Measurements from ENCODE around the gene PTTG1IP. TPM values are rescaled to one million over a fixed set of nuclear protein-coding genes. Genes with fewer than 3 reads are reported as not detected.

The PTTG1IP gene
- total RNA-seq, 2 experiments from 2014 or later, result 46.0 to 49.9 TPM

- H3K4me3 Mint-ChIP-seq, result no peak overlapping the region
- CTCF ChIA-PET, result interaction anchor here (1.0 to 10.5 kb wide), 4 partner anchors 12 to 230 kb away, joined by 3 to 128 read pairs (median 36); no protein-coding TSS in a partner anchor
- ATAC-seq, result no peak
- no peak for DNase-seq
- H3K27ac Mint-ChIP-seq, result no peak overlapping the region
- peaks cover 44% of the 10 kb centered on the region for H3K36me3 Mint-ChIP-seq
- peaks cover 5% of the 10 kb centered on the region for H3K4me1 Mint-ChIP-seq
- H3K9me3 Mint-ChIP-seq (ENCODE audit: low read depth), result no peaks in the 10 kb centered on the region
- H3K27me3 Mint-ChIP-seq, result no peaks in the 10 kb centered on the region
These were observed 24.6 kb upstream of the PTTG1IP start for GRCh38 chr21:44898011-44898488.

GRCh38 chr21:44897326-44898010 lies 24.0 kb upstream of the PTTG1IP start:
- H3K9me3 Mint-ChIP-seq (ENCODE audit: low read depth), result no peaks in the 10 kb centered on the region
- ATAC-seq (no peak), DNase-seq (no peak)
- peaks cover 9% of the 10 kb centered on the region for H3K4me1 Mint-ChIP-seq
- no peaks in the 10 kb centered on the region for H3K27me3 Mint-ChIP-seq
- H3K27ac Mint-ChIP-seq, result no peak overlapping the region
- H3K36me3 Mint-ChIP-seq, result peaks cover 39% of the 10 kb centered on the region
- CTCF ChIA-PET, result interaction anchor here (1.0 to 10.5 kb wide), 3 partner anchors 13 to 36 kb away, joined by 3 to 128 read pairs (median 69); no protein-coding TSS in a partner anchor
- no peak overlapping the region for H3K4me3 Mint-ChIP-seq

GRCh38 chr21:44896561-44897286 lies 23.2 kb upstream of the PTTG1IP start:
- CTCF ChIA-PET, result interaction anchor here (1.4 to 10.5 kb wide), 3 partner anchors 13 to 36 kb away, joined by 4 to 128 read pairs (median 69); no protein-coding TSS in a partner anchor
- Mint-ChIP-seq H3K36me3 (peaks cover 31% of the 10 kb centered on the region), H3K9me3 (ENCODE audit: low read depth) (no peaks in the 10 kb centered on the region), H3K27ac (no peak overlapping the region), H3K4me3 (no peak overlapping the region), H3K27me3 (no peaks in the 10 kb centered on the region), H3K4me1 (peaks cover 9% of the 10 kb centered on the region)
- no peak for ATAC-seq
- no peak for DNase-seq

GRCh38 chr21:44895859-44896258 lies 22.4 kb upstream of the PTTG1IP start:
- ATAC-seq, result no peak
- CTCF ChIA-PET, result interaction anchor here (1.4 to 10.5 kb wide), 4 partner anchors 12 to 37 kb away, joined by 4 to 128 read pairs (median 54); no protein-coding TSS in a partner anchor
- Mint-ChIP-seq H3K4me1 (peaks cover 9% of the 10 kb centered on the region), H3K27me3 (no peaks in the 10 kb centered on the region), H3K27ac (no peak overlapping the region), H3K36me3 (peaks cover 28% of the 10 kb centered on the region), H3K4me3 (no peak overlapping the region), H3K9me3 (ENCODE audit: low read depth) (no peaks in the 10 kb centered on the region)
- no peak for DNase-seq

- no peaks in the 10 kb centered on the region for H3K9me3 Mint-ChIP-seq (ENCODE audit: low read depth)
- ATAC-seq (no peak), DNase-seq (no peak)
- H3K36me3 Mint-ChIP-seq, result peaks cover 25% of the 10 kb centered on the region
- H3K4me3 Mint-ChIP-seq, result no peak overlapping the region
- CTCF ChIA-PET, result interaction anchor here (1.0 to 10.5 kb wide), 8 partner anchors 12 to 101 kb away, joined by 3 to 128 read pairs (median 24); partner anchors contain the start of genes PTTG1IP and SLX9
- H3K27ac Mint-ChIP-seq, result no peak overlapping the region
- H3K27me3 Mint-ChIP-seq, result no peaks in the 10 kb centered on the region
- H3K4me1 Mint-ChIP-seq, result peaks cover 9% of the 10 kb centered on the region
These were observed 21.3 kb upstream of the PTTG1IP start for GRCh38 chr21:44894687-44895302.

GRCh38 chr21:44893948-44894656 lies 20.6 kb upstream of the PTTG1IP start:
- peaks cover 19% of the 10 kb centered on the region for H3K36me3 Mint-ChIP-seq
- peak overlapping the region; percentile 55 for H3K27ac Mint-ChIP-seq

GRCh38 chr21:44893278-44893556 lies 19.7 kb upstream of the PTTG1IP start:
- CTCF ChIA-PET, result interaction anchor here (1.0 to 10.5 kb wide), 11 partner anchors 10 to 236 kb away, joined by 3 to 128 read pairs (median 11); partner anchors contain the start of genes ITGB2 and PTTG1IP
- H3K4me3 Mint-ChIP-seq, result no peak overlapping the region
- DNase-seq (no peak), ATAC-seq (no peak)
- H3K27me3 Mint-ChIP-seq, result no peaks in the 10 kb centered on the region
- peaks cover 9% of the 10 kb centered on the region for H3K4me1 Mint-ChIP-seq
- H3K27ac Mint-ChIP-seq, result no peak overlapping the region
- H3K9me3 Mint-ChIP-seq (ENCODE audit: low read depth), result no peaks in the 10 kb centered on the region
- H3K36me3 Mint-ChIP-seq, result peaks cover 15% of the 10 kb centered on the region

More at GRCh38 chr21:44893948-44894656, 20.6 kb upstream of the PTTG1IP start:
- no peak for ATAC-seq
- H3K27me3 Mint-ChIP-seq, result no peaks in the 10 kb centered on the region
- no peaks in the 10 kb centered on the region for H3K9me3 Mint-ChIP-seq (ENCODE audit: low read depth)
- no peak for DNase-seq
- CTCF ChIA-PET, result interaction anchor here (1.0 to 10.5 kb wide), 9 partner anchors 11 to 101 kb away, joined by 3 to 128 read pairs (median 16); partner anchors contain the start of genes PTTG1IP and SLX9
- H3K4me1 Mint-ChIP-seq, result peaks cover 9% of the 10 kb centered on the region
- H3K4me3 Mint-ChIP-seq, result no peak overlapping the region

- H3K36me3 Mint-ChIP-seq, result peaks cover 13% of the 10 kb centered on the region
- no peaks in the 10 kb centered on the region for H3K9me3 Mint-ChIP-seq (ENCODE audit: low read depth)
- H3K27ac Mint-ChIP-seq, result no peak overlapping the region
- ATAC-seq, result peak; percentile 85
- H3K4me1 Mint-ChIP-seq, result peaks cover 9% of the 10 kb centered on the region
- no peaks in the 10 kb centered on the region for H3K27me3 Mint-ChIP-seq
- DNase-seq, result peak; percentile 84
- CTCF ChIA-PET, result interaction anchor here (0.6 to 10.5 kb wide), 21 partner anchors 10 to 236 kb away, joined by 3 to 128 read pairs (median 3); partner anchors contain the start of genes ITGB2, PTTG1IP and SLX9
- H3K4me3 Mint-ChIP-seq, result no peak overlapping the region
These were observed 19.2 kb upstream of the PTTG1IP start for GRCh38 chr21:44892536-44893277.

GRCh38 chr21:44892095-44892494 lies 18.6 kb upstream of the PTTG1IP start:
- DNase-seq (no peak), ATAC-seq (no peak)
- Mint-ChIP-seq H3K4me1 (peaks cover 9% of the 10 kb centered on the region), H3K9me3 (ENCODE audit: low read depth) (no peaks in the 10 kb centered on the region), H3K27me3 (no peaks in the 10 kb centered on the region), H3K4me3 (no peak overlapping the region), H3K36me3 (peaks cover 11% of the 10 kb centered on the region), H3K27ac (no peak overlapping the region)
- CTCF ChIA-PET, result interaction anchor here (0.6 to 10.5 kb wide), 16 partner anchors 9 to 213 kb away, joined by 3 to 128 read pairs (median 4); partner anchors contain the start of genes ITGB2 and PTTG1IP

GRCh38 chr21:44891631-44892031 lies 18.1 kb upstream of the PTTG1IP start:
- H3K36me3 Mint-ChIP-seq, result peaks cover 12% of the 10 kb centered on the region

GRCh38 chr21:44890961-44891541 lies 17.6 kb upstream of the PTTG1IP start:
- DNase-seq (no peak), ATAC-seq (no peak)
- peaks cover 9% of the 10 kb centered on the region for H3K4me1 Mint-ChIP-seq
- no peaks in the 10 kb centered on the region for H3K9me3 Mint-ChIP-seq (ENCODE audit: low read depth)
- CTCF ChIA-PET, result interaction anchor here (10.5 kb wide), 1 partner anchor 42 kb away, joined by 128 read pairs; no protein-coding TSS in a partner anchor
- no peak overlapping the region for H3K27ac Mint-ChIP-seq
- peaks cover 15% of the 10 kb centered on the region for H3K36me3 Mint-ChIP-seq
- no peaks in the 10 kb centered on the region for H3K27me3 Mint-ChIP-seq
- H3K4me3 Mint-ChIP-seq, result no peak overlapping the region

More at GRCh38 chr21:44891631-44892031, 18.1 kb upstream of the PTTG1IP start:
- H3K4me3 Mint-ChIP-seq, result no peak overlapping the region
- no peaks in the 10 kb centered on the region for H3K27me3 Mint-ChIP-seq
- DNase-seq, result no peak
- CTCF ChIA-PET, result interaction anchor here (0.8 to 10.5 kb wide), 9 partner anchors 9 to 213 kb away, joined by 3 to 128 read pairs (median 16); partner anchors contain the start of gene PTTG1IP
- H3K4me1 Mint-ChIP-seq, result peaks cover 9% of the 10 kb centered on the region
- no peak overlapping the region for H3K27ac Mint-ChIP-seq
- no peak for ATAC-seq
- H3K9me3 Mint-ChIP-seq (ENCODE audit: low read depth), result no peaks in the 10 kb centered on the region
